ENCODE measurements around the gene PRRX2. TPM values are rescaled to one million over a fixed set of nuclear protein-coding genes. Genes with fewer than 3 reads are reported as not detected.

The PRRX2 gene
- total and polyA plus RNA-seq, 2 of the 13 experiments (the other 11 are each of a cell fraction or from before 2014, with no cell fraction given): 0.05 TPM; not detected in 1

DNA sequence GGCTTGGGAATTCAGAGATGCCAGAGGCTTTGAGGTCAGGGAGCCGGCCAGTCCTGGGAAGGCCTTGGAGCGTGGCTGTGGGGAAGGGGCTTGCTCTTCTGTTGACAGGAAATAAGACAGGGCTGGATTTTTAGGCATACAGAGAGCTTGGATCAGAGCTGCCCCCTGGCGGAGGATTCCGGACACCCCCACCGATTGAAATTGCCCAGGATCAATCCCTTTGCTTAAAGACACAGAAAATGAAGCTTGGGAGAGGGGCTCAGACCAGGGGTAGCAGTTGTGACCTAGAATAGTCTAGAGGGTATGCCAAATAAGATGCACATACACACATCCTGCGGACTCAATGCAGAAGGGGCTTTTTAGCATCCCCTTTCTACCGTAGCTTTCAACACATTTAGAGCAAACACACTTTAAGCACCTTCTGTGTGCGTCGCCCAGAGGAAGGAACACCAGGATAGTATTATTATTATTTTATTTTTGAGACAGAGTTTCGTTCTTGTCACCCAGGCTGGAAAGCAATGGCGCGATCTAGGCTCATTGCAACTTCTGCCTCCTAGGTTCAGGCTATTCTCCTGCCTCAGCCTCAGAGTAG, 41.2 kb upstream of the PRRX2 start:
- peaks cover 0 to 15% of the 10 kb centered on the region in 2 experiments; a peak in 3 of 5 replicates for H3K27me3 ChIP-seq (ENCODE audit: control insufficient read depth in 1 of 2, insufficient read depth in 2 of 2, low read length in 2 of 2)
- WGBS (ENCODE audit: low lambda C conversion rate): 8% methylated on average over 12 of the region's 12 CpGs
- DNase-seq (ENCODE audit: low spot score): peak; percentile 46
- H3K9me3 ChIP-seq (ENCODE audit: low read length): no peaks in the 10 kb centered on the region
- intact Hi-C loops (cut with micrococcal nuclease; ENCODE audit: unreplicated experiment): loop anchor here (10.0 kb wide), 1 partner anchor 449 kb away; the partner anchor contains the start of gene IER5L
- H3K9ac ChIP-seq (ENCODE audit: insufficient read depth, low read depth, low read length): no peak overlapping the region
- POLR2A ChIA-PET: interaction anchor here (0.6 to 4.0 kb wide), 14 partner anchors 13 to 544 kb away, joined by 3 to 50 read pairs (median 4); partner anchors contain the start of genes DOLPP1 and IER5L
- no TSS peak for BruUV-seq (replicated peaks)
- CTCF ChIA-PET (ENCODE audit: low intra/inter-chr PET ratio, low total read pairs): interaction anchor here (0.5 to 2.2 kb wide), 4 partner anchors 424 to 493 kb away, joined by 3 to 17 read pairs (median 4); no protein-coding TSS in a partner anchor
- FAIRE-seq: no peak
- peak overlapping the region; percentile 80 for H3K4me2 ChIP-seq (ENCODE audit: low read depth, low read length)
- peaks cover 31% of the 10 kb centered on the region for H4K20me1 ChIP-seq (ENCODE audit: insufficient read depth, low read length)
- peaks cover 32% of the 10 kb centered on the region for H3K79me2 ChIP-seq (ENCODE audit: insufficient read depth, low read length)
- peaks cover 62% of the 10 kb centered on the region for H3K4me1 ChIP-seq (ENCODE audit: insufficient read depth, low read length)
- H3K36me3 ChIP-seq (replicated peaks in 1 of 2; ENCODE audit: control insufficient read depth in 1 of 2, insufficient read depth in 2 of 2, low read length in 2 of 2): peaks cover 0 to 13% of the 10 kb centered on the region in 2 experiments; a peak in 3 of 5 replicates
- no peak overlapping the region for H3K27ac ChIP-seq (ENCODE audit: extremely low read length, insufficient read depth, low read length)
- H2AFZ ChIP-seq (ENCODE audit: low read length): no peak overlapping the region
- peak; percentile 11 for ATAC-seq
- peak overlapping the region in 1 of 3 experiments; percentile 11; a peak in 1 of 6 replicates for H3K4me3 ChIP-seq (replicated peaks in 1 of 3; ENCODE audit: insufficient read depth in 1 of 3, low read depth in 2 of 3, low read length in 3 of 3)
- in situ Hi-C loops (cut with HindIII; ENCODE audit: extremely low pct_ligation_motif_present, low pct_unique_long_range_greater_than_20kb): loop anchor here (5.0 kb wide), 1 partner anchor 482 kb away; no protein-coding TSS in a partner anchor
- TF ChIP-seq, protein P1, sequence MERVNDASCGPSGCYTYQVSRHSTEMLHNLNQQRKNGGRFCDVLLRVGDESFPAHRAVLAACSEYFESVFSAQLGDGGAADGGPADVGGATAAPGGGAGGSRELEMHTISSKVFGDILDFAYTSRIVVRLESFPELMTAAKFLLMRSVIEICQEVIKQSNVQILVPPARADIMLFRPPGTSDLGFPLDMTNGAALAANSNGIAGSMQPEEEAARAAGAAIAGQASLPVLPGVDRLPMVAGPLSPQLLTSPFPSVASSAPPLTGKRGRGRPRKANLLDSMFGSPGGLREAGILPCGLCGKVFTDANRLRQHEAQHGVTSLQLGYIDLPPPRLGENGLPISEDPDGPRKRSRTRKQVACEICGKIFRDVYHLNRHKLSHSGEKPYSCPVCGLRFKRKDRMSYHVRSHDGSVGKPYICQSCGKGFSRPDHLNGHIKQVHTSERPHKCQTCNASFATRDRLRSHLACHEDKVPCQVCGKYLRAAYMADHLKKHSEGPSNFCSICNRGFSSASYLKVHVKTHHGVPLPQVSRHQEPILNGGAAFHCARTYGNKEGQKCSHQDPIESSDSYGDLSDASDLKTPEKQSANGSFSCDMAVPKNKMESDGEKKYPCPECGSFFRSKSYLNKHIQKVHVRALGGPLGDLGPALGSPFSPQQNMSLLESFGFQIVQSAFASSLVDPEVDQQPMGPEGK (CRISPR knock-in tag; IDR thresholded peaks at IDR 0.05): 0 out of 2 replicates have a peak, but pooled peaks have one; percentile 21
- TF ChIP-seq FOXA1 (IDR thresholded peaks at IDR 0.05) (no peak), FOXA1 (CRISPR knock-in tag; IDR thresholded peaks at IDR 0.05) (no peak), ZNF691 (CRISPR knock-in tag; IDR thresholded peaks at IDR 0.05; ENCODE audit: borderline replicate concordance, low read depth) (no peak), SMC3 (IDR thresholded peaks at IDR 0.05; ENCODE audit: low read length) (peak; percentile 64), ZNF263 (CRISPR knock-in tag; IDR thresholded peaks at IDR 0.05) (no peak), TCF12 (IDR thresholded peaks at IDR 0.05) (no peak), TCF12 (CRISPR knock-in tag; IDR thresholded peaks at IDR 0.05) (no peak), MTA3 (CRISPR knock-in tag; IDR thresholded peaks at IDR 0.05) (no peak), GZF1 (CRISPR knock-in tag; IDR thresholded peaks at IDR 0.05) (no peak), SAP130 (CRISPR knock-in tag; IDR thresholded peaks at IDR 0.05; ENCODE audit: low read depth) (peak; percentile 21; the same call in 1 of the 2 replicates), MEIS1 (CRISPR knock-in tag; IDR thresholded peaks at IDR 0.05; ENCODE audit: borderline replicate concordance) (no peak), ZKSCAN1 (IDR thresholded peaks at IDR 0.05; ENCODE audit: low read length) (0 out of 2 replicates have a peak, but pooled peaks have one; percentile 60), NCOA2 (CRISPR knock-in tag; IDR thresholded peaks at IDR 0.05) (no peak), STAG1 (CRISPR knock-in tag; IDR thresholded peaks at IDR 0.05) (peak; percentile 71), ZNF720 (CRISPR knock-in tag; IDR thresholded peaks at IDR 0.05) (no peak), SALL1 (CRISPR knock-in tag; IDR thresholded peaks at IDR 0.05) (peak; percentile 29; the same call in 1 of the 2 replicates), ZNF275 (CRISPR knock-in tag; IDR thresholded peaks at IDR 0.05; ENCODE audit: borderline replicate concordance) (no peak)
- TF ChIP-seq, protein P2, sequence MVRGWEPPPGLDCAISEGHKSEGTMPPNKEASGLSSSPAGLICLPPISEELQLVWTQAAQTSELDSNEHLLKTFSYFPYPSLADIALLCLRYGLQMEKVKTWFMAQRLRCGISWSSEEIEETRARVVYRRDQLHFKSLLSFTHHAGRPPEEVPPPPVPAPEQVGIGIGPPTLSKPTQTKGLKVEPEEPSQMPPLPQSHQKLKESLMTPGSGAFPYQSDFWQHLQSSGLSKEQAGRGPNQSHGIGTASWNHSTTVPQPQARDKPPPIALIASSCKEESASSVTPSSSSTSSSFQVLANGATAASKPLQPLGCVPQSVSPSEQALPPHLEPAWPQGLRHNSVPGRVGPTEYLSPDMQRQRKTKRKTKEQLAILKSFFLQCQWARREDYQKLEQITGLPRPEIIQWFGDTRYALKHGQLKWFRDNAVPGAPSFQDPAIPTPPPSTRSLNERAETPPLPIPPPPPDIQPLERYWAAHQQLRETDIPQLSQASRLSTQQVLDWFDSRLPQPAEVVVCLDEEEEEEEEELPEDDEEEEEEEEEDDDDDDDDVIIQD (CRISPR knock-in tag; IDR thresholded peaks at IDR 0.05; ENCODE audit: low read depth): no peak
- TF ChIP-seq, protein P3, sequence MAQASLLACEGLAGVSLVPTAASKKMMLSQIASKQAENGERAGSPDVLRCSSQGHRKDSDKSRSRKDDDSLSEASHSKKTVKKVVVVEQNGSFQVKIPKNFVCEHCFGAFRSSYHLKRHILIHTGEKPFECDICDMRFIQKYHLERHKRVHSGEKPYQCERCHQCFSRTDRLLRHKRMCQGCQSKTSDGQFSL (CRISPR knock-in tag; IDR thresholded peaks at IDR 0.05): peak; percentile 70; the same call in 1 of the 2 replicates

All from HepG2 (cell line).